ENCODE data around the gene DHRS3.
"Not testable (repeated sequence)": the region's sequence is repeated elsewhere in the genome, so short reads cannot be mapped to it uniquely, and the experiment has no call there.

The DHRS3 gene

DNA sequence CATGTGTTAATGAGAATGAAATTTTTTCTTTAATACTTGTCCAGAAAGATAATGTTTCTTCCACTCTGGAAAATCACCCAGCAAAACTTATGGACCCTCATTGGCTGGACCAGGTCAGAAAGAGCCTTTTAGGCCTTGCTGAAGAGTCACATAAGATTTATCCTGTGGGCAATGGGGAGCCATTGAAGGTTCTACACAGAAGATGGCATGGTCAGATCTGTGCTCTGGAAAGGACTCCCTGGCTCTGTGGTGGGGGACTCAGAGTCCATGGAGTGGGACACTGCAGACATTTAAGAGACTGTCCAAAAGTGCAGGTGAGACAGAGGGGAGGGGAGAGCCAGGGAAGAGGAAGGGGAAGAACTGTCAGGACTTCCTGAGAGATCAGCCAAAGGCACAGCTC lies 66.4 kb downstream of the DHRS3 start:
- DNase-seq: no peak

GRCh38 chr1:12549460-12550349 lies 68.3 kb downstream of the DHRS3 start:
- no peak for DNase-seq

DNA sequence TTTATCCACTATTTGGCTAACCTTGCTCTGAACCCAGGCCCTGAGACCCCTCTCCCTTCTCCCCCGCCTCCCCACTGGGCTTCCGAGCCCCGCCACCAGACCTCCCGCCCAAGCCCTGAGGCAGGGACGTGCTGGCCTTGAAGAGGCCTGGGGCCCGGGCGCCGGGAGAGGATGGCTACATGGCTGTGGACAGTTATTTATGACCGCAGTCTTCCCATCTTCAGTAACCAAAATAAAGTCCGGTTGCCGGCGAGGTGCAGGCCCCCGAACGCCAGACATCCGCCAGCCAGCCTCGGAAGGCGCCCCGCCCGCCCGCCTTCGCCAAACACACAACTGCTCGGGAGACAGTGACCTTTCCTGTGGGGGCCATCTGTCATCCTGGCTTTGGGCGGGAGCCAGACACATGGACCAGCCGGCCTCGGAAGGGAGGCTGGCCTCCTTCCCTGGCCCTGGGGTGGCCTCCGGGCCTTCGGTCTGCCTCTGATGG lies 69.0 kb downstream of the DHRS3 start:
- no peak for DNase-seq

DNA sequence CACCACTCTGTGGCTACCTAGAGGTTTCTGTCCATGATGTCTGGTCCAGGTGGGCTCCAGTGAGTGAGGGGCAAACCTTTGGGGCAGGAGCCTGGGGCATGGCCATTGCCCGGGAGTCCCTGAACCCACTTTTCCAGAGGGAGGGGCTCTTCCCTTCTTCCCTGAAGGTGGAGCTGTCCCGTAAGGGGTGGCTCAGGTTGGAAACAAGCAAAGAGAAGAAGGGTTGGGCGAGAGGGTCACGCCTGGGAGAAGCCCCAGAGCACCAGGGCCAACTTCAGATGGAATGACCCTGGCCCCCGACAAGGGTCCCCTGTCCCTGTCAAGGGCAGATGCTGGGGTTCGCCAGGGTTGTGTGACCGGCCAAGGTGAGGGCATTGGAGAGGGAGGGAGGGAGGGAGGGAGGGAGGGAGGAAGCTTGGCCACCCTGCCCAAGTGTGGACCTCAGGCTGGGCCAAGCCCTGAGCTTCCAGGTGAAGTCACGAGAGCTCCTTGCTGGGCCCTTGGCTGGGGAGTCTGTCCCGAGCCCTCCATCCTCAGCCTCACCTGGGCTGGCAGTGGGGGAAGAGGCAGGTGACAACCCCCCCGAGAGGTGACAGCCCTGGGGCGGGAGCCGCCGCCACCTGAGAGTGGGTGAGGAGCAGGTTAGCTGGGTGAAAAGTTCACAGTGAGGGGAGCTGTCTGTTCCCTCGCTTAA lies 69.6 kb downstream of the DHRS3 start:
- no peak for DNase-seq

DNA sequence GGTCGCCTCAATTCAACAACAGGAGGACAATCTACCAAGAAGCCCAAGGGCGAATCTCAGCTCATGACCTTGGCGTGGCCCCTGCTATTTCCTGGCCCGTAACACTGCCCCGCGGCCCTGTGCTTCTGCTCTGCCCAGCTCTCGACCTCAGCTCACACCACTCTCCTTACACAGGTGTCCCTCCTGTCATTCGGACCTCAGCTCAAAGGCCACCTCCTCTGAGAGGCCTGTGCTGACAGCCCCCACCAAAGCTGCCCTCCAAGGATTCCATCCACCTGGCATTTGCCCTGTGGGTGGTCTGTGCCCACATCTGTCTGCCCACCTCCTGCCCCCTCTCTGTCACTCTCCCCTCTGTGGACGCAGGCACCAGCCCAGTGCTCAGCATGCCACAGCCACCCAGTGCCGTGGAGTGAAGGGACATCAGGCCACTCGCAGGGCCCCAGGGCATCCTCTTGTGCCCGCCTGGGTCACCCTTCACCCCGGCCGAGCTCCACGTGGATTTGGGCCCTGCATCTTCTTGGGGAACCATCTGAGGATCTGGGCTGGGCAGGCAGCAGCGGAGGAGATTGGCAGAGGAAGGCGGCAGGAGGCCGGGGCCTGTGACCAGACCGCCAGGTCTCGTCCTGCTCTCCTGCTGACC lies 70.3 kb downstream of the DHRS3 start:
- no peak for DNase-seq

- no peak for DNase-seq
These were observed 71.0 kb downstream of the DHRS3 start for GRCh38 chr1:12546771-12547585.

DNA sequence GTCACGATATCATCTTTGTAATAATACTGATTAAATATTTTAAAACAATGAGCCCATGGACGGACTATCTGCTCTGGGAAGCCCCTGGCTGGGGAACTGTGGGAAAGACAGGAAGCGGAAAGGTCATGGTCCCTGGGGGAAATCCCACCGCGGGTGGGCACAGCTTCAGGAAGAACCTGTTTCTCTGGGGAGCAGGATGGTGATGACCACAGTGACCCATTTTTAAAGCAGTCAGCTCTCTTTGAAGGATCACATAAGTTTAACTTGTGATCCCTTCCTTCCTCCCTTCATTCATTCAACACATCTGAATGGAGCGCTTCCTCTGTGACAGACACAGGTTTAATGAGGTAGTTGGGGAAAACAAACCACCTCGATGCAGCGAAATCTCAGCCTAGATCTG lies 73.0 kb downstream of the DHRS3 start:
- no peak for DNase-seq

- DNase-seq: no peak
These were observed 73.7 kb downstream of the DHRS3 start for GRCh38 chr1:12544357-12544756.

GRCh38 chr1:12543740-12544154 lies 74.3 kb downstream of the DHRS3 start:
- no peak for DNase-seq

- DNase-seq: no peak
These were observed 75.1 kb downstream of the DHRS3 start for GRCh38 chr1:12542616-12543592.

DNA sequence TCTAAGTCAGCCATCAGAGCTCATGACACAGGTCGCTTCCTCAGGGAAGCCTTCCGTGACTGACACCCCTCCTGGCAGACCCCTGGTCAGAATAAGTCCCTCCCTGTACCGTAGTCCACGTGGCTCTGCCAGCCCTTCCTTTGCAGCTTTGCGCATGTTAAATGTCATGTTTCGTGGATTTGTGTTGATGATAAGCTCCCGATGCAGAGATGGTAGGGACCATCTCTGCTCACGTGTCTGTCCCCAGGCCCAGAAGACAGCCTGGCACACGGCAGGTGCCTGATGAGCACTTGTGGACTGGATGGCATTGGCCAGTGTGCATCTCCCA lies 75.9 kb downstream of the DHRS3 start:
- no peak for DNase-seq

DNA sequence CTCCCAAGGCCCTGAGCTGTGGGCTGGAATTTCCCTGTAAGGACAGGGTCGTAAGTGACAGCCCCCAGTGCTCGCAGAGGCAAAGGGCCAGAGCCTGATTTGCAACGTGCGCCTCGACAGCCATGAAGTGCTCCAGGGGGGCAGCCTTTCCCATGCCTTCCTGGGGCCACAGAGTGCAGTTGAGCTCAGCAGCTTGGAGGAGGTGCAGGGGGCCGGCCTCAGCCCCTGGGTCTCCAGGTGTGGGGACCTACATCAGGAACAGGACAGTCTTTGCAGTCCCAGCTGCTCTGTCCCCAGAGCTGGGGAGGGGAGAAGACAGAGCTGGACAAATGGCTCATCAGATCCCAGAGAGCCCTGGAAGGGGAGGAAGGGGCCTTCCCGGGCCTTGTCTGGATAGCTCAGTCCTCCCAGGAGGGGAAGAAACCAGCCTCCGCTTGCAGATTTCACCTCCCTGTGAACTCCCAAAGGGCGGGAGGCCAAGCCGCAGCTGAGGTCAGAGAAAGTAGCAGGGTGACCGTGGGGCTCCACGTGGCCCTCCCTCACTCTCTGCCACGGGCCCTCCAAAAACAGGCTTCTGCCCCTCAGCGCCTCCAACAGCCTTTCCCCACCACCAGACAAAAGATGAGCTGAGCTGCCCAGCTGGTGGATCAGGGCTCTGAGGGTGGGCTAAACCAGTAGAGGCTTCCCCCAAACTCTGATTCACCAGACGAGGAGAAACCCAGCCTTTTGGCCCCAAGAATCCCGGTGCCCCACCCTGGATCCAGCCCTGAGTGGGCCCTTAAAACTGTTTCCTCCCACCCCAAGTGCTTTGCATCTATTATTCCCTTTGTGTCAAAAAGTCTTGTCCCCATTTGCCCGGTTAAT lies 76.5 kb downstream of the DHRS3 start:
- DNase-seq: no peak

DNA sequence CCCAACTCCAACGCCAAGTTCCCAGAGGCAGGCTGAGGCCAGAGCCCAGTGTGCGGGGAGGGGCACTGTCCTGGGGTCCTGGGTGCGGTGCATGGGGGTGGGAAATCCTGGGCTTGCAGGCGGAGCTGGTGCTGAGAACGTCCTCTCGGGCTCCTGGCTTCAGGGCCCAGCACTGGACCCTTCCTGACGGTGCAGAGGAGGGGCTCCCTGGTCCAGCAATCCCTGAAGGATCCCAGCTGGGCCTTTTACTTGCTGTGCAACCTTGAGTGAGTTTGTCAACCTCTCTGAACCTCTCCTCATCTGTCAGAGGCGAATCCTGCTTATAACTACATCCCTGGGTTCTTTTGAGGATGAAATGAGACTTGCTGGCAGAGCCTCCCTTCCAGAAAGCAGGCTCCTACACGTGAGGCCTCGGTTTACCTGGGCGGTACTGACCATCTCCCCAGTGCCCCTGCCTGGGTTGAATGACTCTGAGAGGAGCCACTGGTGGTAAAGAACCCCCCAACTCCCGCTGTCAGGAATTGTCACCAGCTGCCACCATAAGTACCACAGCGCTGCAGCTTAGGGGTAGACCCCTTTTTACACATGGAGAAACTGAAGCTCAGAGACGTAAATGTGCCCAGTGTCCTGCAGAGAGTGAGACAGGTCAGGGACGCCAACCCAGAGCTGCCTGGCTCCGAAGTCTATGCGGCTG lies 77.3 kb downstream of the DHRS3 start:
- no peak for DNase-seq

- DNase-seq: no peak
These were observed 78.1 kb downstream of the DHRS3 start for GRCh38 chr1:12539705-12540579.

- DNase-seq: no peak
These were observed 78.7 kb downstream of the DHRS3 start for GRCh38 chr1:12539320-12539704.

GRCh38 chr1:12538536-12538935 lies 79.5 kb downstream of the DHRS3 start:
- DNase-seq: not testable (repeated sequence)

DNA sequence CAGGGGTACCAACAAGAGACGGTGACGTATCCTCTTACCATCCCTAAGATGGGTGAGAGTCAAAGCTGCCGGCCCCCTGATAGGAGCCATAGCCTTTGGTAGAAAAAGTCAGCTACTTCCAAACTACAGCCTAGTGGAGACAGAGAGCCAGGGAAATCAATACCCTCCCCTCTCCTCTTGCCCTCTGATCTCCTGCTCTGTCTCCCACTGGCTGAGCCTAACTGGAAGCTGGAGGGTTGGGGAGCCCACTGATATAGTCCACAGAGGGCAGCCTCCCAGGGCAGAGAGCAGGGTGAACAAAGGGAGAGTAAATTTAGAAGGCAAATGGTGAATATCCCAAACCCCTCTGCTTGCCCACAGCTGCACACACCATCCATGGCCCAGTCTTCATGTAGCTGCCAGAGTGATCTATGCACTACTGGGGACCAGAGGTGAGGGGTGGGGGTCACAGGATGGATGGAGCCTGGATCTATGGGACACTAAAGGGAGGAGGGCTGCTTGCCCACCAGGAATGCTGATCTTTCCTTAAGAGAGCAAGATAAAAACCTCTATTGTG lies 80.0 kb downstream of the DHRS3 start:
- no peak for DNase-seq

- no peak for DNase-seq
These were observed 80.7 kb downstream of the DHRS3 start for GRCh38 chr1:12537294-12537693.

All from hematopoietic multipotent progenitor cell treated with erythropoietin and hydrocortisone succinate and interleukin-3 and kit ligand, for 4 days (in vitro differentiated cells).